ENCODE data around the gene SPECC1. TPM values are rescaled to one million over a fixed set of nuclear protein-coding genes. Genes with fewer than 3 reads are reported as not detected.
"Not testable (repeated sequence)": the region's sequence is repeated elsewhere in the genome, so short reads cannot be mapped to it uniquely, and the experiment has no call there.

The SPECC1 gene
- total RNA-seq, 1 donor from 2014 or later = 6.3 TPM

DNA sequence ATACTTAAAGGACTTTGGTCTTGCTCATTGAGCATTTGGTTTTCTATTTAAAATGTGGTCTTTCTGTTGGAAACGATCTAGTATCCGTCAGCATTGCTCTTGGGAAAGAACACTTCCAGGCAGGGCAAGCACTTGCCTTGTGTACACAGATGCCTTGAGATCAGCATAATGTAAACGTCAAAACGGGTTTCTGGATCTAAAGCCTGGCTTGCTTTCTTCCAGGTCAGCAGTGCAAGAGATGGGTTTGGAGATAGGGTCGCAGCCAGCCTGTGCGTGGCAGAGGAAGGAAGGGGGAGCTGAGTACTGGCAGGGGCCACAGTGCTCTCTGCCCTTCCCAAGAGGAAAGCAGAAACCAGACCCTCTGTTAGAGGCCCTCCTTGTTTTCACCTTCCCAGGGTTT, 282.7 kb downstream of the SPECC1 start:
- intact Hi-C loops (cut with micrococcal nuclease) = no loop called here

DNA sequence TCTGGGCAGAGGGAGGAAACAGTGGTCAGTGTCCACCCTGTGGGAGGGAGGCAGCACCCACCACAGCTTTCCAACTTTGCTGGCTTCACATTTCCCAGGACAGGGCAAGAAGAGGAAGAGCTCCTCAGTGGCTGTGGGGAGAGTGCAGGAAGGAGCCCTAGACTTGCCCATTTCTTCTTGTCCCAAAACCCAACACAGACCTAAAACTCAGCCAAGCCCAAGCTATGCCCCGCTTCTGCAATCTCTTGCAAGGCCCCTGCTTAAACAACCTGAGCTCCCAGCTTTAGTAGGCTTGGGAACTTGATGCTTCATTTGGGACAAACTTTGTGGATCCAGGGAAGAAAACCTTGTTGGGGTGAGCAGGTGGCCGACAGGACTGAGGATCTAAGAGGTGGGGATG, 284.3 kb downstream of the SPECC1 start:
- intact Hi-C loops (cut with micrococcal nuclease) = no loop called here

DNA sequence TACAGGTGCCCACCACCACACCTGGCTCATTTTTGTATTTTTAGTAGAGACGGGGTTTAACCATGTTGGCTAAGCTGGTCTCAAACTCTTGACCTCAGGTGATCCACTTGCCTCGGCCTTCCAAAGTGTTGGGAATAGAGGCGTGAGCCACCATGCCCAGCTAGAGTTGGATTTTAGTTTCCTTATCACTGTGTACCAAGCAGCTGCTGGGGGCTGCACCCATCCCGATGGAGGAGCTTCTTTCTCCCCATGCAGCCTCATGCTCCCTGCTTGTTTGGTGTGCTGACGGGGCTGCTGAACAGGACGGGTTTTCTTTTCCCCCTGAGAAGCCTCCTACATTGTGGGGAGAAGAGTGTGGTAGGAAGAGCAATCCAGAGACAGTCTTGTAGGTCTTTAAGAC, 285.0 kb downstream of the SPECC1 start:
- intact Hi-C loops (cut with micrococcal nuclease) = no loop called here

DNA sequence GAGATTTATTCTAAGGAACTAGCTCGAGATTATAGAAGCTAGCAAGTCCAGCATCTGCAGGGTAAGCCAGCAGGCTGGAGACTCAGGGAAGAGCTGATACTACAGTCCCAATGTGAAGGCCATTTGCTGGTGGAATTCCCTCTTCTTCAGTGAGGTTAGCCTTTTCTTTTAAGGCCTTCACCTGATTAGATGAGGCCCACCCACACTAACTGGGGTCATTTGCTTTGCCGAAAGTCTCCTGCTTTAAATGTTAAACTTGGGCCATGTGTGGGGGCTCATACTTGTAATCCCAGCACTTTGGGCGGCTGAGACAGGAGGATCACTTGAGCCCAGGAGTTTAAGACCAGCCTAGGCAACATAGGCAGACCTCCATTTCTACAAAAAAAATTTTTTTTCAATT, 289.9 kb downstream of the SPECC1 start:
- intact Hi-C loops (cut with micrococcal nuclease) = no loop called here

DNA sequence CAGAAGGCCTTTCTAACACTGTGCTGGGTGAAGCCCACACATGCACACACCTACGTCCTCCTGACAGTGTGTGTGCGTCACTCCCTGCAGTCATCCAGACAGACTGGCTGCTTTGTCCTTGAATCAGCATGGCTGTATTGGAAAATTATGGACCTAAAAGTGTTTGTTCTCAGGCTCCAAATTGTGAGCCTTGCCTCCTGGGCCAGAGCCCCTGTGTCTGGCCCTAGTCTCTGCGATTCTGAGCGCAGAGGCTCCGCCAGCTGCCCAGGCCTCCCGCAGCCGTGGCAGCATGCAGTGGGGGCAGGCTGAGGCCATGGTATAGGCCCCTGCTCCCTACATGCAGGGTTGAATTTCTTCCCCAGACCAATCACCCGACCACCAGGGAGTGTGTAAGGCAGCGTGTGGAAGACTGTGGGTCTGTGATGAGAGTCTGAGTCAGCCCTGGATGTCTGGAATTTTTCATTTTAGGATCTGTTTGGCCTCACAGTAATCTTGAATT, 291.3 kb downstream of the SPECC1 start:
- intact Hi-C loops (cut with micrococcal nuclease) = no loop called here

DNA sequence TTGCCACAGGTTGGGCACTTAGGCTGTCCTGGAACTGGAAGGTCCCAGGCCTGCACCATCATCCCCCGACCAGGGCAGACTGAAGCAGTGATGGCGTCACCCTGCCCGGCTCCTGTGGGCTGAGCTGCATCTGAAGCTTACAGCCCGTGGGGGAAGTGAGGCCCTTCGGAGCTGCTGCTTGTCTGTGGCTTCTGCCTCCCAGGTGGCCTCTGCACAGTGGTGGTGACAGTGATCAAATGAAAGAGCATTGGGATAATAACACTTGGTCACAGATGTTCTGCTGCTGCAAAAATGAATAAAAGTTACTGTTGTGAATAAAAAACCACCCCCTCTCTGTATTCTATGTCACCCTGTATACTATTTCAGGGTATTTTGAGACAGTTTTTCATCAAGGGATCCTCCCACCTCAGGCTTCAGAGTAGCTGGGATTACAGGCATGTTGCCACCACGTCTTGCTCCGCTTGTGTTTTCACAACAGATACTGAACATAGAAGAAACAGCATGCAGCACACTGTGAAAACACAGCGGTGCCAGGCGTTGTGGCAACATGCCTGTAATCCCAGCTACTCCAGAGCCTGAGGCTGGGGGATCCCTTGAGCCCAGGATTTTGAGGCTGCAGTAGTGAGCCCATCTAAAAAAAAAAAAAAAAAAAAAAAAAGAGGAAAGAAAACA, 293.2 kb downstream of the SPECC1 start:
- intact Hi-C loops (cut with micrococcal nuclease) = no loop called here

DNA sequence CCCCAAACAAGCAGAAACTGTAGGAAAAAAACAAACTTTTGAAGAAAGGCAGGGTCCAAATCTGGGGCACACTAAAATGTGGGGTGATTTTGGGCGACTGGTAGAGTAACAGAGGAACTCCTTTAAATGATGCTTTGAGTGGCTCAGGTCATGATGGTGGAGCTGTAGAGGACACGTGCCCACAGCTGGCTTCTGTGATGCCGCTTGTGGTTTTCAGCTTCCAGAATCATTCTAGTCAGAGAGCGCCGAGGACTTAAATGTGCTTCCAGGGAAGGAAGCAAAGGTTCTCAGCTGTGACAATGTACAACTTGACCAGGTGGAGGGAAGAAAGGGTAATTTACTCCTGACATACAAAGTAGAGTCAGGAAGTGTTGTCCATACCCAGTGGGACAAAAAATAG, 295.8 kb downstream of the SPECC1 start:
- intact Hi-C loops (cut with micrococcal nuclease) = no loop called here

DNA sequence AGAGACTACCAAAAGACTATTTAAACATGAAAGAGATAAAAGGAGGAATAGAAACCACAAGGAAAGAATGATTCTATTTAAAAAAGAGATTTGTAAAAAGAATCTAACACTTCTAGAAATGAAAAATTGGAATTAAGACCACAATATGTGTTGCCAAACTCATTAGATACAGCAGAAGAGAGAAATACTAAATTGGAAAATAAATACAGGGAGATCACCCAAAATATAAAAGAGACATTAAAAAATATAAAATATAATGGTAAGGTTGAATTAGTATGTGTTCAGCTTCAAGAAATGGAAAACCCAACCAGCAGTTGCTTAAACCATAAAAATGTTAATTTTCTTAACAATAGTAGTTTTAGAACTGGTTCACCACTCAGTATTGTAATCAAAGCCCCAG, 297.8 kb downstream of the SPECC1 start:
- intact Hi-C loops (cut with micrococcal nuclease) = no loop called here

DNA sequence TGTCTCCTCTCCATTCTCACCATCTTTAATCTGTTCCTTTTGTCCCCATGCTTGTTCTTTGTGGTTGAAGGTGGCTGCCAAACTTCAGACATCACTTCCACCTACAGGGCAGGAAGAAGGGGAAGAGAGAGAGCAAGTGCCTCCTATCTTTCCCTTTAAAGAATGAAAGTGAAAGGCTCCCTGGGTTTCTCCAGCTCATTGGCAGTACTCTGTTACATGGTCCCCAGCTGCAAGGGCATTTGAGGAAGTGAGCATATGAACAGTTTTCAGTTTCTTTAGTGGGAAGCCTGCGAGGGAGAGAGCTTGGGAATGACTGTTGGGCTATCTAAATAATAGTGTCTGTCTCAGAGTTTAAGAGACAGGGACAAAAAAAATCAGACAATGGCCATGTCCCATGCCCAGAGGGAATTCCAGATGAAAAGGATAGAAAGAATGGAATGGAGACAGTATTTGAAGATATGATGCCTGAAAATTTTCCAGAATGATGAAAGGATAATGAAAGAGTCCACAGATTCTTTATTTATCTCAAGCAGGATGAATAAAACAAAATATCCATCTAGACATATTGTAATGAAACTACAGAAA, 298.3 kb downstream of the SPECC1 start:
- intact Hi-C loops (cut with micrococcal nuclease) = no loop called here

DNA sequence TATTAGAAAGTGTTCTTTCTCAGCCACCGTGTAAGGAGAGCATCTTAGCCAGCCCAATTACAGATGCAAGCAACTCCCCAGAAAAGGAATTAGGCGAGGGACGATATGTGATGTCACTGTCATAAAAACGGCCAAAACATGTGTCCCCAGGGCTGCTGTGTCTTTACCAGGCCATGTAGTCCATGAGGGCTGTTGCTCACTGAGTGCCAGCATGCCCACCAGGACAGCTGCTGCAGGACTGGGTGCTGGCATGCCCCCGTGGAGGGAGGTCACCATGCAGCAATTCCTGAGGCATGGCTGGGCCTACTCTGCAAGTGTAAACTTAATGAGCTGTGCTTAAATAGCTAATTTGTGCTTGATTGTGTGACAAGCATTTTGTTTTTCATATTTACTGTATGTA, 301.3 kb downstream of the SPECC1 start:
- intact Hi-C loops (cut with micrococcal nuclease) = no loop called here

DNA sequence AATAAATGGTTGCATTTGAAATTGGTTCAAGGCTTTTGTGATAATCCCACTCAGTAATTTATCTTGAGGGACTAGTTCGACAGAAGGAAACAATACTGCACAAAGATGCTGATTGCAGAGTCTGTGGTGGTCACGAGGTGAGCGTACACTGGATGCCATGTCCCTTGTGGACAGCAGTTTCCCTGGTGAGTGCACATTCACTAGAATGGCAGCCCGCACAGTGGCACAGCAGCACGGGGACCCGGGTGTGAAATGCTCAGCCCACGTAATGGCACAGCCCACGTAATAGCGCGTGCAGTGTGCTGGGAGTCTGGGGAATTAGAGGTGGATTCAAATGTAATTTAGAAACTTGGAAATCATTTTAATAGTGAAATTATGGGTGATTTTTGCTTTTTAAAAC, 304.1 kb downstream of the SPECC1 start:
- intact Hi-C loops (cut with micrococcal nuclease) = no loop called here

DNA sequence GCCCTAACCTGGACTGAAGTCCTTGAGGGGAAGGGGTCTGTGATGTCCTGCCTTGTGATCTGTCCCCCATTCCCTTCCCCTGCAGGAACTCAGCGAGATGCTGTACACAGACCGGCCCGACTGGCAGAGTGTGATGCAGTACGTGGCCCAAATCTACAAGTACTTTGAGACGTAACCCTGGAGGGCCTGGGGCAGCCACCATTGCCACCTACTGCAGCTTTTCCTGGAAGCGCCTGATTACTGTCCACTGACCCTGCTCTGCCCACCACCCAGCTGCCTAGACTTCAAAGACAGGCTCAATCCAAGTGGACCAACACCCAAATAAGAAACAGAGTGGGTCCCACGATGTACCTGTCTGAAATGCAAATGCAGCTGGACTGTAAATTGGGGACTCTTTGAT, 304.7 kb downstream of the SPECC1 start:
- intact Hi-C loops (cut with micrococcal nuclease) = no loop called here

DNA sequence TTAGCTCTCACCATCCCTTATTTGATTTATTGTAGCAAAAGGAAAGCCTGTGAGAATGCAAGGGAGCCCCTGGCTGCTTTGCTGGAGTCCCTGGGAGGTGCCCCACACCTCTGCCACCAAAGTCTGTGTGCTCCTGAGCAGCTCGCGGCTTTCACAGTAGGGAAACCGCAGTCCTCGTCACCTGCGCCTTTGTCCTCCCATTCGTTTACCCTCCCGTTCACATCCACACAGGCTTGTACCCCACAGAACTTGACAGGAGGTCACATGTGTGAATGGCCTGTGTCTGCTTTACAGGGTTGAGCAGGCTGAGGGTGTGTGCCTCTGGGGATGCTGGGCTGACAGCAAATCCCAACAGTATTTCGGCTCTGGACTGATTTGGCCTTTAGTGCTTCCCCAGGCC, 305.7 kb downstream of the SPECC1 start:
- intact Hi-C loops (cut with micrococcal nuclease) = no loop called here

DNA sequence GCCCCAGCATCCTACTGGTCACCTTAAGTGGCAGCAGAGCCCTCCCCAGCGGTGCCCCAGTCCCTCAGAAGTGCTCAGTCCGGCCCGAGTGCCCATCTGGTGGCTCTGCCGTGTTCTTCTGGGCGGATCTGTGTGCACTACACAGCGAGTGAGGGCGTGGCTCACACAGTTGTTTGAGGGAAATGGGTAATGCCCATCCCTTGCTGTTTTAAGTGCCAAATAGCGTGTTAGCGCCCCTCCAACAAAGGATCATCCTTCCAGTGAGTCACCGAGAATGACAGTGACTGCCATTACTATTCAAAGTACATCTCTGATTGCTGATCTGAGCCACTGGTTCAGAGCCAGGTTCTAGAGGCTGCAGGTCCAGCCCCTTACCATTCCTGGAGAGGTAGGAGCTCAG, 306.2 kb downstream of the SPECC1 start:
- intact Hi-C loops (cut with micrococcal nuclease) = no loop called here

DNA sequence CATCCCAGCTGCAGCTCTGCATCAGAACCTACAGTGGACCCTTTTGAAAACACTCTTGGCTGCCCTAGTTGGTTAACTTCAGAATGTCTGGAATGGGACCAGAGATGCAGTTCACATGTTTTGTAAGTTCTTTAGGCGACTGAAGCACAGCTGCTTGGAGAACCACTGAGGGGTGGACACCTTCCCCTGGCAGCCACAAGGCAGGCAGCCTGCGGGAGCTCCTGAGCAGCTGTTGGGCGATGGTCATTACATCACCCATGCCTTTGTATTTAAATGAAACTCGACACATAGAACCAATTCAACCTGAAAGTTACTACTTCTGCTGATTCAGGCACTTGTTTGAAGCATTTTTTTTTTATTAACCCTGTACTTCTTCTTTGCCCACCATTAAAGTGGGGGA, 306.7 kb downstream of the SPECC1 start:
- intact Hi-C loops (cut with micrococcal nuclease) = no loop called here

DNA sequence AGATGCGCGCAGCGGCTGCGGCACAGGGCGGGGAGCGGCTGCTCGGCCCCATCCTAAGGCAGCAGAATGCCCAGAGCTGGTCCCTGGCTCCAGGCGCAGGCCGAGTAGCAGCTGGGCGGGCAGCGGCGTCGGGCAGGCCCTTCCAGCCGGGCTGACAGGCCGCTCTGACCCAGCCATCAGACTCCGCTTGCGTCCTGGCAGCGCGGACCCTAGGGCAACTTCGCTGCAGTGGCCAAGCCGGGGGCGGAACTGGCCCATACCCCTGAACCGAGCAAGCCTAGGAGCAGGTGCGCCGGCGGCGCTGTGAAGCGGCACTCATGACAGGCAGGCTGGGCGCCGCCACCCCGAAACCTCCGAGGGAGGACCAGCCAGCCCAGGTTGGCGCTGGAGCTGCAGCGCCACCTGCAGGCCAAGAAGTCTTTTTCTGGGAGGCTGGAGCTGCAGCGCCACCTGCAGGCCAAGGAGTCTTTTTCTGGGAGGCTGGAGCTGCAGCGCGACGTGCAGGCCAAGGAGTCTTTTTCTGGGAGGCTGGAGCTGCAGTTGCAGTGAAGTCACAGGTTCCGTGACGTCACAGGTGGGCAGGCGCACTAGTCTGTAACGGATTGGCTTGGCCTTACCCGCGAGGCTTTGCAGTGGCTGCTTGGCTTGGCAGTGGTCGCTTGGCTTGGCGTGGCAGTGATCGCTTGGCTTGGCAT, 311.5 kb downstream of the SPECC1 start:
- intact Hi-C loops (cut with micrococcal nuclease) = loop anchor here (1.0 to 5.0 kb wide), 2 partner anchors 94 to 198 kb away; no protein-coding TSS in a partner anchor

DNA sequence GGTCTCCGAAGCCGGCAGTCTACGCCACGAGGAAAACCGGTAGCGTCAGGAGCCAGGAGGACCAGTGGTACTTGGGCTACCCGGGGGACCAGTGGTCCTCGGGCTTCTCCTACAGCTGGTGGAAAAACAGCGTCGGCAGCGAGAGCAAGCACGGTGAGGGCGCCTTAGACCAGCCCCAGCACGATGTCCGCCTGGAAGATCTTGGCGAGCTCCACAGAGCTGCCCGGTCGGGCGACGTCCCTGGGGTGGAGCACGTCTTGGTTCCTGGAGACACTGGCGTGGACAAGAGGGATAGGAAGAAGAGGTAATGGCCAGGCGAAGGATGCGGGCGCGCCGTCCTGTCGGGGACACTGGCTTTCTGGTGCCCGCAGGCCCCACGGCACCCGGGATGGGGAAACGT, 312.2 kb downstream of the SPECC1 start:
- intact Hi-C loops (cut with micrococcal nuclease) = loop anchor here (5.0 kb wide), 1 partner anchor 199 kb away; no protein-coding TSS in a partner anchor

DNA sequence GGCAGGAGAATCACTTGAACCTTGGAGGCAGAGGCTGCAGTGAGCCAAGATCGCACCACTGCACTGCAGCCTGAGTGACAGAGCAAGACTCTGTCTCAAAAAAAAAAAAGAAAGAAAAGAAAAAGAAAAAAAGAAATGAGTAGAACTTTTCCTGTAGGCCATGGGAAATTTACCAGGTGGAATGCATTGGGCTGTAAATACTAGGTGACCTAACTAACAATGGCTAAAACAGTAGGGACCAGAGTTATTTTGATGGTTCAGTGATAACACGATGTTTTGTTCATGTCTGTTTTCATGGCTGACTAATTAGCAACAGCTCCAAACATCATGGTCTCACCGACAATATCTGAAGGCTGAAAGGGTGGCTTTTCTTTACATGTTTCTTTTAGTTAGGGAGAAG, 318.6 kb downstream of the SPECC1 start:
- intact Hi-C loops (cut with micrococcal nuclease) = not testable (repeated sequence)

DNA sequence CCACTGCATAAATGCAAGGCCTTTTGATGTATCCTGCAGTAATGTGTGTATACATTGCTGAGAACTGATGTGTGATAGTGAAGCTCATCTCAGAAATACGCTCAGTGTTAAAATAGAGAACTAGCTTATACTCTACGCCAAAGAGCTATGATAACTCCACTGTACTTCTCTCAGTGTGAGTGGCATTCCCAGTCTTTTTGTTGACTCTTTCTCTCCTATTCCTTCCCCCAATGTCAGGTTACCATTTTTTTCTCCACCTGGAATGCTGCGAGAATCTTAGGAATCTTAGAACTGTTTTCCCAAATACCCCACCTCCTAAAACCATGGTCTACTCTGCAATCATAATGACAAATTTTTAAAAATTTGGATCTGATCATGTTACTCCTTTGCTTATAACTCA, 342.2 kb downstream of the SPECC1 start:
- intact Hi-C loops (cut with micrococcal nuclease) = not testable (repeated sequence)

DNA sequence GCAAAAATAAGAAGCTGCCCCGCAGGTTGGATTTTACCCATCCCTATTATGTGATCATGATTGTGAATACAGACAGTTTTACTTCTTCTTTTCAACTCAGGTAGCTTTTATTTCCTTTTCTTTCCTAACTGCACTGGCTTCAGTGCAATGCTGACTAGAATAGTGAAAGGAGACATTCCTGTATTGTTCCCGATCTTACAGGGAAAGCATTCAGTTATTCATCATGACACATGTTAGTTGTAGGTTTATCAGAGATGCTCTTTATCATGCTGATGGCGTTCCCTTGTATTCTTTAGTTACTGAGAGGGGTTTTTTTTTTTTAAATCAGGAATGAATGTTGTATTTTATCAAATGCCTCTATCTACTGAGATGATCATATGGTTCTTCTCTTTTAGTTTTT, 343.4 kb downstream of the SPECC1 start:
- intact Hi-C loops (cut with micrococcal nuclease) = not testable (repeated sequence)

DNA sequence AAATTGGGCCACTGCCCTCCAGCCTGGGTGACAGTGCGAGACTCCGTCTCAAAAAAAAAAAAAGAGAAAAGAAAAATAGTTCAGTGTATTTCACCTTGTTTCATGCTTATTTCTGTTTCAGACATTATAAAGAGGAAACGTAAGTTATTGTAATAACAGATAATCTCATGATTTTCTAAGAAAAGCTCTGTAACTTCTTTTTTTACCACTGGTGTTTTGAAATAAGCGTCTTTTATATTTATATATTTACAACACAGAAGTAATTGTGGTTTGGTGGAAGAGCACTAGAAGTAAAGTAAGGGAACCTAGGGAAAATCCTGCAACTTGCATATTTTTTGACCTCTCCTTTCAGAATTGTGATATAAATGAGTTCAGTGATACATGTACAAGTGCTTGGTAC, 354.7 kb downstream of the SPECC1 start:
- intact Hi-C loops (cut with micrococcal nuclease) = not testable (repeated sequence)

Measured in T-helper 2 cell treated with Interferon-gamma antibody and Interleukin-4, amounts not matched to agents 100 ng/mL and 5 ng/mL, for 36 hours (primary cell).